Right ventricle myocardium inferior (tissue), 1 donor: ENCODE data around the gene ZNF232. TPM values are rescaled to one million over a fixed set of nuclear protein-coding genes. Genes with fewer than 3 reads are reported as not detected.
A peak's percentile ranks its signal among the peaks of the same experiment; 100 is the strongest.
"Not testable (repeated sequence)": the region's sequence is repeated elsewhere in the genome, so short reads cannot be mapped to it uniquely, and the experiment has no call there.

Experiments
- ATAC-seq: fragments of 200-7000 bp; cut with Tn5 transposase; one replicate; pipeline ENCODE4 v1.9.1; 2020; ENCODE audit warnings: mild to moderate bottlenecking, moderate library complexity
- DNase-seq: peaks from one replicate; pipeline ENCODE4 v3.0.0; 2021; ENCODE audit errors: missing footprints
- intact Hi-C: fragments of 100-400 bp; cut with DNase I; formaldehyde crosslinking; loops from one replicate; pipeline ENCODE4 v1.11.0; 2022
- long read RNA-seq: library from polyadenylated mRNA; unstranded; transcript quantifications from one replicate; pipeline ENCODE4 v2.0.0, GENCODE V29; 2021
- total RNA-seq: library from RNA; stranded (reverse); fragmentation: NEBNext Ultra II Directional; extraction: Animal tissue kit (Norgen Biotek cat#: 25700); gene quantifications from one replicate; pipeline ENCODE4 v1.2.1, GENCODE V29; 2021
- donor health status: DM: no; HTN: yes; CAD: no; lungs with severe emphysema.

ZNF232 gene
- total RNA-seq: 4.9 TPM
- long read RNA-seq, partial matches to known transcripts: 1 of 2 reads
- long read RNA-seq, other reads (novel, unspliced or antisense): 0 of 2 reads

GRCh38 chr17:5111402-5112204 lies at the start of gene ZNF232:
TSS of gene ZNF232 (minus strand) at chr17:5111878. CDS start at chr17:5111822, 56 bp downstream.
- ATAC-seq: peak; percentile 96
- peak; percentile 97 for DNase-seq
- intact Hi-C loops: loop anchor here (5.0 kb wide), 1 partner anchor 81 kb away; the partner anchor contains the start of gene ZNF594

GRCh38 chr17:5160702-5161101 lies 49.0 kb upstream of the ZNF232 start:
- DNase-seq, intact Hi-C loops, ATAC-seq: not testable (repeated sequence)

- DNase-seq, intact Hi-C loops, ATAC-seq: not testable (repeated sequence)
Measured at GRCh38 chr17:5146122-5146521, 34.4 kb upstream of the ZNF232 start.

GRCh38 chr17:5142877-5143276 lies 31.2 kb upstream of the ZNF232 start:
- intact Hi-C loops, DNase-seq, ATAC-seq: not testable (repeated sequence)

- DNase-seq (no peak), ATAC-seq (no peak)
- intact Hi-C loops: no loop called here
Measured at GRCh38 chr17:5139458-5139732, 27.7 kb upstream of the ZNF232 start.

- DNase-seq (no peak), ATAC-seq (no peak)
- intact Hi-C loops: no loop called here
Measured at GRCh38 chr17:5138616-5139457, 27.2 kb upstream of the ZNF232 start.

- intact Hi-C loops, DNase-seq, ATAC-seq: not testable (repeated sequence)
Measured at GRCh38 chr17:5138198-5138544, 26.5 kb upstream of the ZNF232 start.

GRCh38 chr17:5137511-5138197 lies 26.0 kb upstream of the ZNF232 start:
- ATAC-seq, DNase-seq, intact Hi-C loops: not testable (repeated sequence)

GRCh38 chr17:5136580-5137412 lies 25.1 kb upstream of the ZNF232 start:
- ATAC-seq, DNase-seq, intact Hi-C loops: not testable (repeated sequence)

GRCh38 chr17:5135726-5136579 lies 24.3 kb upstream of the ZNF232 start:
- DNase-seq: no peak
- intact Hi-C loops: no loop called here
- ATAC-seq: no peak

GRCh38 chr17:5135131-5135712 lies 23.5 kb upstream of the ZNF232 start:
- DNase-seq, ATAC-seq, intact Hi-C loops: not testable (repeated sequence)

GRCh38 chr17:5134571-5134970 lies 22.9 kb upstream of the ZNF232 start:
- DNase-seq, intact Hi-C loops, ATAC-seq: not testable (repeated sequence)

- DNase-seq, intact Hi-C loops, ATAC-seq: not testable (repeated sequence)
Measured at GRCh38 chr17:5133961-5134360, 22.3 kb upstream of the ZNF232 start.

- intact Hi-C loops: no loop called here
Measured at GRCh38 chr17:5133311-5133710, 21.6 kb upstream of the ZNF232 start.

GRCh38 chr17:5132503-5133225 lies 21.0 kb upstream of the ZNF232 start:
- ATAC-seq, DNase-seq, intact Hi-C loops: not testable (repeated sequence)

More at GRCh38 chr17:5133311-5133710, 21.6 kb upstream of the ZNF232 start:
- ATAC-seq (no peak), DNase-seq (no peak)

GRCh38 chr17:5131799-5132502 lies 20.3 kb upstream of the ZNF232 start:
- DNase-seq, ATAC-seq: not testable (repeated sequence)

More at GRCh38 chr17:5131799-5132502, 20.3 kb upstream of the ZNF232 start:
- intact Hi-C loops: not testable (repeated sequence)
